OCI-M2 (cell line): ENCODE data around the gene NIF3L1.

Source experiments
- DNase-seq: peaks from one replicate; lab custom pipeline; 2025; ENCODE audit not compliant: unreplicated experiment; lab: John Stamatoyannopoulos, UW

The NIF3L1 gene, protein sequence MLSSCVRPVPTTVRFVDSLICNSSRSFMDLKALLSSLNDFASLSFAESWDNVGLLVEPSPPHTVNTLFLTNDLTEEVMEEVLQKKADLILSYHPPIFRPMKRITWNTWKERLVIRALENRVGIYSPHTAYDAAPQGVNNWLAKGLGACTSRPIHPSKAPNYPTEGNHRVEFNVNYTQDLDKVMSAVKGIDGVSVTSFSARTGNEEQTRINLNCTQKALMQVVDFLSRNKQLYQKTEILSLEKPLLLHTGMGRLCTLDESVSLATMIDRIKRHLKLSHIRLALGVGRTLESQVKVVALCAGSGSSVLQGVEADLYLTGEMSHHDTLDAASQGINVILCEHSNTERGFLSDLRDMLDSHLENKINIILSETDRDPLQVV

DNA sequence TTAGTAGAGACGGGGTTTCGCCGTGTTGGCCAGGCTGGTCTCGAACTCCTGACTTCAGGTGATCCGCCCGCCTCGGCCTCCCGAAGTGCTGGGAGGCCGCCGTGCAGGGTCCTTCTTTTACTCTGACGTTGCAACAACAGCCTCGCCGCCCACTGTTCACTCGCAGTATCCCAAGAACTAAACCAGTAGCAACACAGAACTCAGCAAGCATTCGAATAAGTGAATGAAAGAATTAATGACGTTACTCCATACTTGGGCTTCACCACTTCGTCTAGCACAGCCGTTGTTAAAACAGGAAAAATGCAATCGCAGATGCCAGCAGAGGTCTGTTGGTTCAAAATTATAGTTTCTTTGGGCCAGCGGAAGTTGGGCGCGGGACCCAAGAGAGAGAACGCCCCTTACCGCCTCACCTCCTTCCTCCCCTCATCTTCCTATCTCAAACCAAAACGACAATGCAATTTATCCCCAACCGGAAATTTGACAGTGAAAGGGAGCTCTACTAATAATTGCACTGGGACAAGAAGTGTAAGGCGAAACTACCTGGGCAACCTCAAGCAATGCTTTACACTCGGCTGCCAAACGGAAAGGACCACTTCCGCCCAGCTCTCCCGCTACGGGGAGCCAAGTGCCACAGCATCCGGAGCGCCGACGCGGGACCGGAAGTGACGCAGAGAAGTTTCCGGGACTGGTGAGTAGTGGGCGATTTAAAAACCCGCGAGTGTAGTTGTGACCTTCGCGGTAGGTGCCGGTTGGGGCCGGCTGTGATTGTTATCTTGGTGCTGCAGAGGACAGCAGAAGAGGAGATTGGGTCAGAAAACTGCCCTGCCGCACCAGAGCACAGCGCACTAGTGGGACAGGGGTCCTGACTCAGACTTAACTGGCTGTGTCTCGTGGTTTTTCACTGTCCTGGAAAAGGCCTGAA, at the start of gene NIF3L1, which contains the start of gene PPIL3:
TSS of gene NIF3L1 (plus strand) at position 668 of the 922 bp plus-strand sequence. CDS start 2,573 bp downstream, outside the sequence.
TSS of gene PPIL3 (minus strand) at position 374 of the 922 bp plus-strand sequence. CDS start 1,462 bp downstream, outside the sequence.
- peak; percentile 85 for DNase-seq

- no peak for DNase-seq
Observed at GRCh38 chr2:200839513-200839912, 49.7 kb upstream of the NIF3L1 start.

DNA sequence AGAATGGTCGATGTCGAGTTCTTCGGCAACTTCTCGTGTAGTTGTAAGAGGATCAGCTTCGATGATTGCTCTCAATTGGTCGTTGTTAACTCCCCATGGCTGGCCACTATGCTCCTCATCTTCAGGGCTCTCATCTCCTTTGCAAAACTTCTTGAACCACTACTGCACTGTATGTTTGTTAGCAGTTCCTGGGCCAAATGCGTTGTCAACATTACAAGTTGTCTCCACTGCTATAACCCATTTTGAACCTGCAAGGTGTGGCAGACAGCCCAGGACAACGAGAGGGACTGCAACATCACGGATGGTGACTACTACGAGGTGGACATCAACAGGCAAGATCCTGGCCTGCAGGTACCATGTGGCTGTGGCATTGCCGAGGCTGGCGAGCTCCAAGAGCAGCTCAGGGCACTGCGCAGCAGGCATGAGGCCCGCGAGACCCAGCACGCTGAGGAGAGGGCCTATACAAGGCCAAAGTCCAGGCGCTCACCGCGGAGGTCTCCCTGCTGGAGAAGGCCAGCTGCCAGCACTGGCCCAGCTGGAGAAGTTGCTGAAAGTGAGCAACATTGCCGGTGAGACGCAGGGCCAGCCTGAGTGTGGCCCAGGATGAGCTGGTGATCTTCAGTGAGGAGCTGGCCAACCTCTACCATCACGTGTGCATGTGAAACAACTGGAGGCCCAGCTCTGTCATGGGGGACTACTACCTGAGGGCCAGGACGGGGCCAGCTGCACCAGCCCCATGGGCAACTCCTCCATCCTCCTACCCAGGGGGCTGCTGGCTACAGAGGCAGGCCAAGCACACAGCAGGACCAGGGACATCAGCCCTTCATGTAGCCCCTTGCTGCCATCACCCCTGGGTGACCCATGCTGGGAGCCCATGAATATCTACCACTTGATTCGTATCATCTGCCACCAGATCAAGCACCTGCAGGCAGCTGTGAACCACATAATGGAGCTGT, 44.9 kb upstream of the NIF3L1 start:
- no peak for DNase-seq

- DNase-seq = no peak
Observed at GRCh38 chr2:200845194-200845593, 44.0 kb upstream of the NIF3L1 start.

DNA sequence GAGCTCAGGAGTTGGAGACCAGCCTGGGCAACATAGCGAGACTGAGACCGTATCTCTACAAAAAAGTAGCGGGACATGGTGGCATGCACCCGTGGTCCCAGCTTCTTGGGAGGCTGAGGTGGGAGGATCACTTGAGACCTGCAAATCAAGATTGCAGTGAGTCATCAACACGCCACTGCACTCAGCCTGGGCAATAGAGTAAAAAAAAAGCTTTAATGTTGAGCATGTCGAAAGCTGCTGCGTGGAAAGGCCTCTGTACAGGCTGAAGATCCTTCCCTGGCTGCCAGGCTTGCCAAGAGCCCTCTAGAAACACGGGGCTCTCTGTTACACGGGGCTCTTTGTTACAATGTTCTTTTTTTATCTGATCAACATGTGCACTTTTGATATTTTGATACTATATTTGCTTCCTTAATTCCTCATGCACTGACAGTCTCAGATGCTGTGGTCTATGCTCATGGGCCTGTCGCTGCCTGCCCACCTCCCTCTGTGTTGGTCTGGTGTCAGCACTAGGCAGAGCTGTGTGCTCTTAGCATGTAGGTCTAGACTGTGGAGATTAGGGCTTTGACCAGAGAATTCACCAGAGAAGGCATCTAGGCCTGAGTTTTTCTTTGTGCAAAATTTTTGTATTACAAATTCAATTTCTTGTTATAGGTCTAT, 43.4 kb upstream of the NIF3L1 start:
- DNase-seq = no peak

- no peak for DNase-seq
Observed at GRCh38 chr2:200847269-200847668, 41.9 kb upstream of the NIF3L1 start.

GRCh38 chr2:200847939-200848338, 41.2 kb upstream of the NIF3L1 start:
- no peak for DNase-seq

DNA sequence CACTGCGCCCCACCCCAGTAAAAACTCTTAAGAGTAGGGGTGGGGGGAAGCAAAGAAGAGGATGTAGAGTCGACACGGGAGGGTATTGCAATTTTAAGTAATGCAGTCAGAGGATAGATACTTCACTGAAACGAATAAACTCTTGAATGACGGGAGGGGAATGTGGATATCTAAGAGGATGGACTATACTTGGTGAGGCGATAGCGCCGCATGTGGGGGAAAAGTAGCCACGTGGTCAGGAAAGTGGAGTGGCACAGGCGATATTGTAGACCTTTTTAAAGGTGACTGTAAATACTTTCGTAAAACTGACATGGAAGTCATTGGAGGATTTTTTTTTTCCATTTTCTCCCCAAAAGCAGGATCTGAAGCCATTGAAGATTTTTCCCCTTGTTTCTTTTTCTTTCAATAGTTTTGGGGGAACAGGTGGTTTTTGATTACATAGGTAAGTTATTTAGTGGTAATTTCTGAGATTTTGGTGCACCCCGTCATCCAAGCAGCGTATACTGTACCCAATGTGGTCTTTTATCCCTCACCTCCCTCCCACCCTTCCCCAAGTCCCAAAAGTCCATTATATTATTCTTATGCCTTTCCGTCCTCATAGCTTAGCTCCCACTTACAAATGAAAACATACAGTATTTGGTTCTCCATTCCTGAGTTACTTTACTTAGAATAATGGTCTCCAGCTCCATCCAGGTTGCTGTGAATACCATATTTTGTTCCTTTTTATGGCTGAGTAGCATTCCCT, 38.5 kb upstream of the NIF3L1 start:
- DNase-seq = no peak

- DNase-seq = no peak
Observed at GRCh38 chr2:200851398-200852248, 37.5 kb upstream of the NIF3L1 start.

GRCh38 chr2:200852605-200853004, 36.6 kb upstream of the NIF3L1 start:
- no peak for DNase-seq

DNA sequence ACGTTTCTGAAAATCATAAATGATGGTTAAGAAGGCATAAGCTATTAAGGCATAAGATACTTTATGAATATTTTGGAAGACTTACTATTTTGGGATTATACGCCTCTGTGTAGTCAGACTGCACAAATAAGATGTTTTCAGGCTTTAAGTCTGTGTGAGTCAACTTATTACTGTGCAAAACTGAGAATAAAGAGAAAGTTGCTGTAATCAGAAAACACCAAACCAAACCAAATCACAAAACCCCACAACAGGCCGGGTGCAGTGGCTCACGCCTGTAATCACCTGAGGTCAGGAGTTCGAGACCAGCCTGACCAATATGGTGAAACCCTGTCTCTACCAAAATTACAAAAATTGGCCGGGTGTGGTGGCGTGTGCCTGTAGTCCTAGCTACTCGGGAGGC, 32.4 kb upstream of the NIF3L1 start:
- DNase-seq = no peak

- DNase-seq = no peak
Observed at GRCh38 chr2:200860092-200860795, 28.9 kb upstream of the NIF3L1 start.

DNA sequence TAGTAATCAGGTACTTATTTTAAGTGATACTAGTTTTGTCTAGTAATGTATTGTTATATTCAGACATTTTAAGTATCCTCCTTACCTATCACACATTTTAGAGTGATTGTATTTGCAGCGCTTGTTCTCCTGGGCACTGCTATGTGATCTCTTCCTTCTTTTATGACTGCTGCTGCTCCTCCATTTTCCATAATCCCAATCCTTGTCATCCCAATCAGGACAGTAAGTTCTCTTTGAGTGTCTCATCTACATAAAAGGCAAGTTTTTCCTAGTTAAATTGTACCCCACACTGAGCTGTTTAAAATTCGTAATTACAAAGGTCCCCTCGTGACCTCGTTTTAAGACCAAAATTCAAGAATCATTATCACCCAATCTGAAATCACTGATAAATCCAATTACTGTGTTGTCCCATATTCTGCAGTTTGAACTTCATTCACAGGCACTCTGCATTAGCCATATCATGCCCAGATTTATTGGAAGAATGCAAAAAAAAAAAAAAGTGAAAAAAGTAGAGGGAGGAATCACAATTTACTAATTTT, 27.5 kb upstream of the NIF3L1 start:
- DNase-seq = no peak

GRCh38 chr2:200862532-200863000, 26.6 kb upstream of the NIF3L1 start:
- DNase-seq = no peak

- DNase-seq = no peak
Observed at GRCh38 chr2:200863782-200864175, 25.4 kb upstream of the NIF3L1 start.

DNA sequence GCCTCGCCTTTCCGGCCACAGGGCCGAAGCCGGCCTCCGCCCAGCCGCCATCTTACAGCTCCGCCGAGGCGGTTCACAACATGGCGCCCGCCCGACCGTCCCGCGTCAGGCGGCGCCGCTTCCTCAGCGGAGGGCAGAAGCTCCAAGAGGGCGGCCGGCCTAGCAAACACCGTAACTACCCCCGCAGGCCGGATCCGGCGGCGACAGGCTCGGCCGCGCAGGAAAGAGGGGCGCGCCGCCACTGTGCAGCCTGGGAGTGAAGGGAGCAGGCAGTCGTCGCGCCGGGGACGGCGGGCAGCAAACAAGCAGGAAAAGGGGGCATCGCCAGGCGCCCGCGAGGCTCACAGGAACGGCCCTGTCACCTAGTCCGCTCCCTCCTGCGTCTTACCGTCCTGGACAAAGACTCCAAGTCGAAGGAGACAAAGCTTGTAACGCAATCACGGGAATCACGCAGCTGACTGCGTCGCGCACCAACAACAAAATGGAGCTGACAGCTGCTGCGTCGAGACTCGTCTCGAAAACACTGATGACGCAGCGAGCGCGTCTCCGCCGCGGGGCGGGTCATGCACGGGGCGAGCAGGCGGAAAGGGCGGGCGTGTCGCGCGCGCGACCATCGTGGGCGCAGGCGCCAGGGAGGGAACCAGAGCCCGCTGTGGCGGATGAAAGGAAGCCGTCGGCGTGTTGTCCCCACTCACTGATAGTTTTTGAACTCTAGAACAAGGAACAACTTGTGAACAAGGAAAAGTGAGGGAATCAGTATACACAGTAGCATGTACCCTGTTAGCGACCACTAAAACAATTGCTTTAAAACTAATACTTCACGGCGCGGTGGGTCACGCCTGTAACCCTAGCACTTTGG, 24.8 kb upstream of the NIF3L1 start, which contains the start of gene CLK1:
TSS of gene CLK1 (minus strand) at position 483 of the 859 bp plus-strand sequence. CDS start 2,796 bp downstream, outside the sequence.
- peak; percentile 22 for DNase-seq
